Prostate gland (tissue), 2 donors: ENCODE measurements around the gene WWC2.
"Not testable (repeated sequence)": the region's sequence is repeated elsewhere in the genome, so short reads cannot be mapped to it uniquely, and the experiment has no call there.

Experiments
- POLR2A ChIP-seq: fragments of 450-650 bp; IDR thresholded peaks from one replicate; pipeline ENCODE4 v1.6.1; 2016; ENCODE audit warnings: antibody characterized with exemption, mild to moderate bottlenecking
- POLR2AphosphoS5 ChIP-seq: sonication (generic); formaldehyde crosslinking; IDR thresholded peaks from one replicate; pipeline ENCODE4 v1.6.1; 2017; ENCODE audit warnings: antibody characterized with exemption
- TF ChIP-seq, protein P1 (sequence below), 4 experiments: fragments of 200-600 bp in 2 of 4; fragments of 450-650 bp in 2 of 4; sonication (generic) in 2 of 4; IDR thresholded peaks; 1 replicate in 3 of 4; 2 replicates in 1 of 4; pipeline ENCODE4 v1.5.1; 2016 to 2019; ENCODE audit warnings: antibody characterized with exemption in 4 of 4, mild to moderate bottlenecking in 2 of 4, moderate library complexity in 2 of 4

DNA sequence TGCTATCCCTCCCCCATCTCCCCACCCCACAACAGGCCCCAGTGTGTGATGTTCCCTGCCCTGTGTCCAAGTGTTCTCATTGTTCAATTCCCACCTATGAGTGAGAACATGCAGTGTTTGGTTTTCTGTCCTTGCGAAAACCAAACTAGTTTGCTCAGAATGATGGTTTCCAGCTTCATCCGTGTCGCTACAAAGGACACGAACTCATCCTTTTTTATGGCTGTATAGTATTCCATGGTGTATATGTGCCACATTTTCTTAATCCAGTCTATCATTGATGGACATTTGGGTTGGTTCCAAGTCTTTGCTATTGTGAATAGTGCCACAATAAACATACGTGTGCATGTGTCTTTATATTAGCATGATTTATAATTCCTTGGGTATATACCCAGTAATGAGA is 51.6 kb downstream of the WWC2 start:
- not testable (repeated sequence) for TF ChIP-seq POLR2A, POLR2AphosphoS5
- TF ChIP-seq, protein P1, sequence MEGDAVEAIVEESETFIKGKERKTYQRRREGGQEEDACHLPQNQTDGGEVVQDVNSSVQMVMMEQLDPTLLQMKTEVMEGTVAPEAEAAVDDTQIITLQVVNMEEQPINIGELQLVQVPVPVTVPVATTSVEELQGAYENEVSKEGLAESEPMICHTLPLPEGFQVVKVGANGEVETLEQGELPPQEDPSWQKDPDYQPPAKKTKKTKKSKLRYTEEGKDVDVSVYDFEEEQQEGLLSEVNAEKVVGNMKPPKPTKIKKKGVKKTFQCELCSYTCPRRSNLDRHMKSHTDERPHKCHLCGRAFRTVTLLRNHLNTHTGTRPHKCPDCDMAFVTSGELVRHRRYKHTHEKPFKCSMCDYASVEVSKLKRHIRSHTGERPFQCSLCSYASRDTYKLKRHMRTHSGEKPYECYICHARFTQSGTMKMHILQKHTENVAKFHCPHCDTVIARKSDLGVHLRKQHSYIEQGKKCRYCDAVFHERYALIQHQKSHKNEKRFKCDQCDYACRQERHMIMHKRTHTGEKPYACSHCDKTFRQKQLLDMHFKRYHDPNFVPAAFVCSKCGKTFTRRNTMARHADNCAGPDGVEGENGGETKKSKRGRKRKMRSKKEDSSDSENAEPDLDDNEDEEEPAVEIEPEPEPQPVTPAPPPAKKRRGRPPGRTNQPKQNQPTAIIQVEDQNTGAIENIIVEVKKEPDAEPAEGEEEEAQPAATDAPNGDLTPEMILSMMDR (IDR thresholded peaks at IDR 0.05), result not testable (repeated sequence)
